Limb (tissue), 2 donors: Measurements from ENCODE around the gene PALM.
A peak's percentile ranks its signal among the peaks of the same experiment; 100 is the strongest.
"Not testable (repeated sequence)": the region's sequence is repeated elsewhere in the genome, so short reads cannot be mapped to it uniquely, and the experiment has no call there.

ENCODE experiments used
- DNase-seq, 2 donors: peaks; one replicate each; pipeline ENCODE4 v3.0.0-alpha.2; 2016; ENCODE audit errors: extremely low spot score in 2 of 2

PALM gene

GRCh38 chr19:703651-704446, 4.9 kb upstream of the PALM start:
- DNase-seq = peak in 1 of 2 donors; percentile 75

GRCh38 chr19:704447-704741, 4.3 kb upstream of the PALM start:
- no peak for DNase-seq

- DNase-seq = no peak
These were observed 645 bp downstream of the PALM start for GRCh38 chr19:709196-709964.

- DNase-seq = no peak
These were observed 1.3 kb downstream of the PALM start for GRCh38 chr19:709965-710571.

GRCh38 chr19:710767-711166, 2.0 kb downstream of the PALM start:
- no peak for DNase-seq

- no peak for DNase-seq
These were observed 2.5 kb downstream of the PALM start for GRCh38 chr19:711254-711653.

GRCh38 chr19:715347-715746, 6.6 kb downstream of the PALM start:
- DNase-seq = no peak

- DNase-seq = no peak
These were observed 9.7 kb downstream of the PALM start for GRCh38 chr19:718251-718951.

- peak; percentile 47 to 72 for DNase-seq
These were observed 10.3 kb downstream of the PALM start for GRCh38 chr19:718991-719512.

GRCh38 chr19:719636-720344, 11.1 kb downstream of the PALM start:
- DNase-seq = peak; percentile 31 to 89

- peak in 1 of 2 donors; percentile 69 for DNase-seq
These were observed 11.8 kb downstream of the PALM start for GRCh38 chr19:720345-721160.

GRCh38 chr19:722553-723101, 13.9 kb downstream of the PALM start:
- DNase-seq = no peak

GRCh38 chr19:723247-723646, 14.5 kb downstream of the PALM start:
- DNase-seq = no peak

GRCh38 chr19:723714-724113, 15.0 kb downstream of the PALM start:
- no peak for DNase-seq

GRCh38 chr19:725461-726089, 16.8 kb downstream of the PALM start:
- DNase-seq = no peak

GRCh38 chr19:726993-727956, 18.5 kb downstream of the PALM start:
- DNase-seq = peak in 1 of 2 donors; percentile 58

GRCh38 chr19:728011-728410, 19.3 kb downstream of the PALM start:
- DNase-seq = peak in 1 of 2 donors; percentile 60

GRCh38 chr19:729564-729963, 20.8 kb downstream of the PALM start:
- not testable (repeated sequence) for DNase-seq
